GM12878 (cell line): Measurements from ENCODE around the gene MTFMT. TPM values are rescaled to one million over a fixed set of nuclear protein-coding genes. Genes with fewer than 3 reads are reported as not detected.

Source experiments
- ATAC-seq: fragments of 200-7000 bp; cut with Tn5 transposase; 3 replicates; pipeline ENCODE4 v1.9.1; 2020; ENCODE audit warnings: mild to moderate bottlenecking, moderate library complexity
- BruUV-seq: library from RNA; stranded (reverse); fragments of 400-500 nt; replicated peaks from 2 replicates; lab custom pipeline; 2021; lab: Mats Ljungman, UMichigan
- CTCF ChIA-PET: fragments of 300-600 bp; sonication (Branson Sonifier 250); formaldehyde crosslinking; extraction: SDS; loops from one replicate; lab custom pipeline; 2021; ENCODE audit warnings: inconsistent platforms; lab: Yijun Ruan, JAX
- POLR2A ChIA-PET: fragments of 350-600 bp; formaldehyde crosslinking; extraction: SDS; loops from one replicate; lab custom pipeline; 2021; ENCODE audit warnings: inconsistent platforms; lab: Charles Lee
- RAD21 ChIA-PET: fragments of 300-600 bp; sonication (Branson Sonifier 250); formaldehyde crosslinking; loops from one replicate; lab custom pipeline; 2023; ENCODE audit warnings: antibody characterized with exemption; ENCODE audit not compliant: unreplicated experiment; lab: Charles Lee
- SMC1A ChIA-PET: fragments of 300-600 bp; sonication (Branson Sonifier 250); formaldehyde crosslinking; loops from one replicate; lab custom pipeline; 2023; ENCODE audit not compliant: unreplicated experiment, uncharacterized antibody; lab: Charles Lee
- DNase-seq: peaks from one replicate; pipeline ENCODE4 v3.0.0-alpha.2; 2011; ENCODE audit warnings: low read depth, low spot score
- FAIRE-seq: peaks from 3 replicates; lab custom pipeline; 2011; peaks lifted over from hg19 to GRCh38; lab: Jason Lieb, UNC
- H2AFZ ChIP-seq: 2 replicates; pipeline ENCODE4 v1.6.0; 2011; ENCODE audit warnings: low read depth, low read length, control low read depth; ENCODE audit not compliant: control insufficient read depth
- H3K27ac ChIP-seq: 2 replicates; pipeline ENCODE4 v1.5.1; 2011; ENCODE audit warnings: control low read depth; ENCODE audit not compliant: control insufficient read depth, insufficient read depth
- H3K27me3 ChIP-seq, 2 experiments: replicated peaks in 1 of 2; 2 replicates each; pipeline versions ENCODE4 v1.6.0 to v1.6.1; 2011; ENCODE audit warnings: low read length in 1 of 2; ENCODE audit not compliant: control insufficient read depth in 2 of 2, insufficient read depth in 2 of 2
- H3K36me3 ChIP-seq, 2 experiments: 2 replicates each; pipeline ENCODE4 v1.5.1; 2011; ENCODE audit warnings: low read length in 1 of 2; ENCODE audit not compliant: control insufficient read depth in 2 of 2, insufficient read depth in 2 of 2
- H3K4me1 ChIP-seq: 2 replicates; pipeline ENCODE4 v1.6.1; 2011; ENCODE audit warnings: mild to moderate bottlenecking, low read length, moderate library complexity, mixed read lengths; ENCODE audit not compliant: control insufficient read depth, insufficient read depth
- H3K4me2 ChIP-seq: 2 replicates; pipeline ENCODE4 v1.6.0; 2011; ENCODE audit warnings: control low read depth; ENCODE audit not compliant: control insufficient read depth, insufficient read depth
- H3K4me3 ChIP-seq: fragments of 200-600 bp; sonication (generic); 2 replicates; pipeline ENCODE4 v1.5.1; 2016
- H3K79me2 ChIP-seq: 2 replicates; pipeline ENCODE4 v1.6.0; 2011; ENCODE audit warnings: low read length; ENCODE audit not compliant: control insufficient read depth, insufficient read depth
- H3K9ac ChIP-seq: 2 replicates; pipeline ENCODE4 v1.8.0; 2011; ENCODE audit warnings: low read length, control low read depth, mixed read lengths; ENCODE audit not compliant: control insufficient read depth, insufficient read depth
- H3K9me3 ChIP-seq: replicated peaks from 3 replicates; pipeline ENCODE4 v1.5.1; 2011; ENCODE audit warnings: mild to moderate bottlenecking, low read length; ENCODE audit not compliant: control insufficient read depth, insufficient read depth
- H4K20me1 ChIP-seq: 2 replicates; pipeline ENCODE4 v1.6.0; 2011; ENCODE audit not compliant: control insufficient read depth, insufficient read depth
- CEBPB ChIP-seq, 2 experiments: fragments of 150-350 bp in 1 of 2; IDR thresholded peaks; 2 replicates each; pipeline ENCODE4 v1.6.1; 2012 to 2014; ENCODE audit warnings: low read depth in 2 of 2, low read length in 2 of 2, borderline replicate concordance in 1 of 2, inconsistent platforms in 1 of 2
- NFYA ChIP-seq: IDR thresholded peaks from 2 replicates; pipeline ENCODE4 v1.6.1; 2011; ENCODE audit warnings: low read depth, mild to moderate bottlenecking, low read length, improper control_type of control experiment, borderline replicate concordance
- PAX5 ChIP-seq: IDR thresholded peaks from 2 replicates; pipeline ENCODE4 v1.6.1; 2011; ENCODE audit warnings: low read depth, low read length, borderline replicate concordance
- PBX3 ChIP-seq: IDR thresholded peaks from 2 replicates; pipeline ENCODE4 v1.6.1; 2011; ENCODE audit warnings: mild to moderate bottlenecking, low read depth, low read length, moderate library complexity; ENCODE audit not compliant: insufficient replicate concordance
- RELA ChIP-seq: fragments of 450-650 bp; IDR thresholded peaks from 2 replicates; pipeline ENCODE4 v1.8.0; 2014; ENCODE audit warnings: borderline replicate concordance; ENCODE audit not compliant: partially characterized antibody
- TAF1 ChIP-seq: IDR thresholded peaks from 2 replicates; pipeline ENCODE4 v1.6.1; 2011; ENCODE audit warnings: mild to moderate bottlenecking, low read depth, low read length, borderline replicate concordance
- WGBS: methylation state at CpG from one replicate; pipeline ENCODE4 v1.1.6; 2016; ENCODE audit warnings: low lambda C conversion rate; ENCODE audit not compliant: insufficient replicate concordance, insufficient coverage; ENCODE audit errors: missing lambda C conversion rate; 5-methylcytosine and 5-hydroxymethylcytosine counted together
- in situ Hi-C: fragments of 300-500 bp; cut with MboI; formaldehyde crosslinking; loops from 9 replicates; pipeline ENCODE4 v1.14.3; 2018; ENCODE audit warnings: mixed read lengths
- intact Hi-C: fragments of 100-400 bp; cut with micrococcal nuclease; formaldehyde crosslinking; loops from one replicate; pipeline ENCODE4 v1.14.2; 2022; ENCODE audit not compliant: unreplicated experiment
- polyA plus RNA-seq, 11 experiments: library from polyadenylated mRNA; depleted of rRNA in 4 of 11; unstranded in 6 of 11; stranded (reverse) in 5 of 11; fragments of >200 nt; fragmentation: Nextera tagmentation in 4 of 11; fragmentation: Illumina TruSeq in 1 of 11; extraction: Ambion mirVana in 4 of 11; extraction: Trizol in 1 of 11; gene quantifications; 1 replicate in 1 of 11; 2 replicates in 10 of 11; pipeline versions ENCODE4 v1.2.1 to v1.2.3, GENCODE V29; 2011 to 2016; ENCODE audit warnings: inconsistent platforms in 2 of 11, missing spikeins in 2 of 11, low read depth in 1 of 11
- total RNA-seq, 4 experiments: library from RNA; depleted of rRNA in 3 of 4; stranded (reverse); fragments of >200 nt in 3 of 4; fragmentation: Illumina TruSeq in 1 of 4; extraction: Trizol in 1 of 4; gene quantifications; 2 replicates each; pipeline versions ENCODE4 v1.2.1 to v1.2.3, GENCODE V29; 2013 to 2021
- TF ChIP-seq, protein P1 (sequence below): fragments of 450-650 bp; formaldehyde crosslinking; IDR thresholded peaks from 2 replicates; pipeline ENCODE4 v1.5.0; 2022; ENCODE audit warnings: mild to moderate bottlenecking, missing genetic modification characterization

MTFMT gene
- total and polyA plus RNA-seq, 10 of the 15 experiments (the other 5 are each of a cell fraction or from before 2014, with no cell fraction given), result 1.7 to 29.8 (median 17.4) TPM

DNA sequence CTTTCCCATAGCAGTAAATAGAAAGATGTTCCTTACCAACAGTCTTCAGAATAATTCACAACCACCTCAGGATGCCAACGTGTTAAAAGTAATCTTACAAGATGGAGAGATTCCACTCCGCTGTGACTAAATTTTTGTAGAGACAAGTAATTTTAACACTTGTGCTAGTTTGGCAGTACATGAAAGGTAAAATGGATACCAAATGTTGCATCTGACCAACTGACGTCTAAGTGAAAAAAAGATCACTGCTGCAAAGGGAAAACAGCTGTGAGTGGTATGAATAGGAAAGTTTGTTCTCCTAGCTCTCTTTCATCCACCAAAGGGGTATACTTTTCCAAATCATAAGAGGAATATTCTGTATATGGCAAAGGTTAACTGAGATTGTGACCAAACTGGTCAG, 42.3 kb downstream of the MTFMT start:
- in situ Hi-C loops, result no loop called here
- H3K27me3 ChIP-seq, result no peaks in the 10 kb centered on the region
- POLR2A ChIA-PET, result interaction anchor here (0.6 to 1.8 kb wide), 3 partner anchors 39 to 181 kb away, joined by 3 to 8 read pairs (median 3); no protein-coding TSS in a partner anchor
- peaks cover 0 to under 1% of the 10 kb centered on the region in 2 experiments; a peak in 1 of 4 replicates for H3K36me3 ChIP-seq
- peaks cover 38% of the 10 kb centered on the region for H3K79me2 ChIP-seq
- no peak for FAIRE-seq
- peaks cover 7% of the 10 kb centered on the region for H3K4me1 ChIP-seq
- no peaks in the 10 kb centered on the region for H3K9me3 ChIP-seq
- RAD21 ChIA-PET, result interaction anchor here (0.8 to 2.2 kb wide), 3 partner anchors 22 to 256 kb away, joined by 3 to 6 read pairs (median 4); no protein-coding TSS in a partner anchor
- WGBS, result 54% methylated on average over 3 of the region's 3 CpGs
- BruUV-seq, result no TSS peak
- H3K27ac ChIP-seq, result no peak overlapping the region
- peak overlapping the region; percentile 7; the same call in 1 of the 2 replicates for H3K4me3 ChIP-seq
- no peak for TF ChIP-seq NFYA
- TF ChIP-seq, protein P1, sequence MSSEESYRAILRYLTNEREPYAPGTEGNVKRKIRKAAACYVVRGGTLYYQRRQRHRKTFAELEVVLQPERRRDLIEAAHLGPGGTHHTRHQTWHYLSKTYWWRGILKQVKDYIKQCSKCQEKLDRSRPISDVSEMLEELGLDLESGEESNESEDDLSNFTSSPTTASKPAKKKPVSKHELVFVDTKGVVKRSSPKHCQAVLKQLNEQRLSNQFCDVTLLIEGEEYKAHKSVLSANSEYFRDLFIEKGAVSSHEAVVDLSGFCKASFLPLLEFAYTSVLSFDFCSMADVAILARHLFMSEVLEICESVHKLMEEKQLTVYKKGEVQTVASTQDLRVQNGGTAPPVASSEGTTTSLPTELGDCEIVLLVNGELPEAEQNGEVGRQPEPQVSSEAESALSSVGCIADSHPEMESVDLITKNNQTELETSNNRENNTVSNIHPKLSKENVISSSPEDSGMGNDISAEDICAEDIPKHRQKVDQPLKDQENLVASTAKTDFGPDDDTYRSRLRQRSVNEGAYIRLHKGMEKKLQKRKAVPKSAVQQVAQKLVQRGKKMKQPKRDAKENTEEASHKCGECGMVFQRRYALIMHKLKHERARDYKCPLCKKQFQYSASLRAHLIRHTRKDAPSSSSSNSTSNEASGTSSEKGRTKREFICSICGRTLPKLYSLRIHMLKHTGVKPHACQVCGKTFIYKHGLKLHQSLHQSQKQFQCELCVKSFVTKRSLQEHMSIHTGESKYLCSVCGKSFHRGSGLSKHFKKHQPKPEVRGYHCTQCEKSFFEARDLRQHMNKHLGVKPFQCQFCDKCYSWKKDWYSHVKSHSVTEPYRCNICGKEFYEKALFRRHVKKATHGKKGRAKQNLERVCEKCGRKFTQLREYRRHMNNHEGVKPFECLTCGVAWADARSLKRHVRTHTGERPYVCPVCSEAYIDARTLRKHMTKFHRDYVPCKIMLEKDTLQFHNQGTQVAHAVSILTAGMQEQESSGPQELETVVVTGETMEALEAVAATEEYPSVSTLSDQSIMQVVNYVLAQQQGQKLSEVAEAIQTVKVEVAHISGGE (CRISPR knock-in tag), result no peak
- TF ChIP-seq CEBPB (IDR thresholded peaks at IDR 0.05; ENCODE audit: borderline replicate concordance in 1 of 2, low read depth in 2 of 2, low read length in 2 of 2), result no peak
- no peak for TF ChIP-seq PBX3
- no peak for TF ChIP-seq TAF1
- no peak for TF ChIP-seq RELA
- no peak for TF ChIP-seq PAX5
- TF ChIP-seq, all 136 proteins: peak for 0
- ChIA-PET SMC1A (interaction anchor here (0.6 to 1.6 kb wide), 7 partner anchors 10 to 559 kb away, joined by 3 to 5 read pairs (median 3); no protein-coding TSS in a partner anchor), CTCF (interaction anchor here (1.1 to 1.8 kb wide), 4 partner anchors 22 to 176 kb away, joined by 3 to 5 read pairs (median 4); no protein-coding TSS in a partner anchor)
- Histone ChIP-seq H2AFZ (no peak overlapping the region), H3K4me2 (peak overlapping the region; percentile 61), H4K20me1 (no peaks in the 10 kb centered on the region), H3K9ac (no peak overlapping the region)
- ATAC-seq (no peak), DNase-seq (no peak)
- intact Hi-C loops, result loop anchor here (5.0 to 10.0 kb wide), 2 partner anchors 95 to 162 kb away; partner anchors contain the start of gene PIF1
